ENCODE measurements around the gene RRP15. TPM values are rescaled to one million over a fixed set of nuclear protein-coding genes. Genes with fewer than 3 reads are reported as not detected.

The RRP15 gene
- total RNA-seq, 1 experiment from 2014 or later = 83.1 TPM

- ChIA-PET CTCF (interaction anchor here (0.8 to 1.8 kb wide), 2 partner anchors 8 to 12 kb away, joined by 4 read pairs; no protein-coding TSS in a partner anchor), POLR2A (no interaction called here)
- Mint-ChIP-seq H3K4me3 (ENCODE audit: unreplicated experiment) (no peak overlapping the region), H3K9me3 (ENCODE audit: unreplicated experiment) (no peaks in the 10 kb centered on the region), H3K27ac (ENCODE audit: low read depth, unreplicated experiment) (no peak overlapping the region), H3K36me3 (ENCODE audit: insufficient read depth, unreplicated experiment) (peaks cover 14% of the 10 kb centered on the region), H3K27me3 (ENCODE audit: insufficient read depth, unreplicated experiment) (no peaks in the 10 kb centered on the region), H3K4me1 (ENCODE audit: insufficient read depth, unreplicated experiment) (peaks cover 39% of the 10 kb centered on the region)
- intact Hi-C loops (cut with micrococcal nuclease) = no loop called here
- no TSS peak for BruUV-seq (replicated peaks)
- DNase-seq (ENCODE audit: unreplicated experiment) = no peak
- TF ChIP-seq CTCF (IDR thresholded peaks at IDR 0.05; ENCODE audit: unreplicated experiment) = no peak
These were observed 7.4 kb downstream of the RRP15 start for GRCh38 chr1:218292515-218292914.

GRCh38 chr1:218294546-218294945 lies 9.5 kb downstream of the RRP15 start:
- ChIA-PET POLR2A (interaction anchor here (1.1 to 3.4 kb wide), 2 partner anchors 9 to 880 kb away, joined by 3 to 43 read pairs; partner anchors contain the start of gene RRP15), CTCF (interaction anchor here (0.5 to 3.7 kb wide), 14 partner anchors 9 to 1620 kb away, joined by 3 to 21 read pairs (median 4); partner anchors contain the start of gene RRP15)
- intact Hi-C loops (cut with micrococcal nuclease) = no loop called here
- Mint-ChIP-seq H3K9me3 (ENCODE audit: unreplicated experiment) (no peaks in the 10 kb centered on the region), H3K36me3 (ENCODE audit: insufficient read depth, unreplicated experiment) (peaks cover 14% of the 10 kb centered on the region), H3K4me3 (ENCODE audit: unreplicated experiment) (no peak overlapping the region), H3K27ac (ENCODE audit: low read depth, unreplicated experiment) (no peak overlapping the region), H3K27me3 (ENCODE audit: insufficient read depth, unreplicated experiment) (no peaks in the 10 kb centered on the region), H3K4me1 (ENCODE audit: insufficient read depth, unreplicated experiment) (peaks cover 48% of the 10 kb centered on the region)
- peak; percentile 62 for DNase-seq (ENCODE audit: unreplicated experiment)
- TF ChIP-seq CTCF (IDR thresholded peaks at IDR 0.05; ENCODE audit: unreplicated experiment) = no peak
- BruUV-seq (replicated peaks) = no TSS peak

GRCh38 chr1:218296162-218296561 lies 11.1 kb downstream of the RRP15 start:
- POLR2A ChIA-PET = interaction anchor here (0.7 to 3.4 kb wide), 2 partner anchors 11 to 1029 kb away, joined by 3 to 43 read pairs; partner anchors contain the start of gene RRP15
- Mint-ChIP-seq H3K4me3 (ENCODE audit: unreplicated experiment) (no peak overlapping the region), H3K4me1 (ENCODE audit: insufficient read depth, unreplicated experiment) (peaks cover 48% of the 10 kb centered on the region), H3K27me3 (ENCODE audit: insufficient read depth, unreplicated experiment) (no peaks in the 10 kb centered on the region), H3K27ac (ENCODE audit: low read depth, unreplicated experiment) (peak overlapping the region; percentile 76), H3K9me3 (ENCODE audit: unreplicated experiment) (no peaks in the 10 kb centered on the region), H3K36me3 (ENCODE audit: insufficient read depth, unreplicated experiment) (peaks cover 14% of the 10 kb centered on the region)
- TF ChIP-seq CTCF (IDR thresholded peaks at IDR 0.05; ENCODE audit: unreplicated experiment) = no peak
- CTCF ChIA-PET = interaction anchor here (0.6 to 3.7 kb wide), 15 partner anchors 8 to 1289 kb away, joined by 3 to 21 read pairs (median 4); partner anchors contain the start of gene RRP15
- DNase-seq (ENCODE audit: unreplicated experiment) = peak; percentile 34
- intact Hi-C loops (cut with micrococcal nuclease) = no loop called here
- BruUV-seq (replicated peaks) = no TSS peak

GRCh38 chr1:218297461-218297860 lies 12.4 kb downstream of the RRP15 start:
- ChIA-PET POLR2A (interaction anchor here (2.6 kb wide), 1 partner anchor 12 kb away, joined by 22 read pairs; the partner anchor contains the start of gene RRP15), CTCF (interaction anchor here (0.7 to 3.7 kb wide), 7 partner anchors 10 to 1089 kb away, joined by 3 to 21 read pairs (median 5); partner anchors contain the start of gene RRP15)
- H3K4me3 Mint-ChIP-seq (ENCODE audit: unreplicated experiment) = no peak overlapping the region
- BruUV-seq (replicated peaks) = no TSS peak
- no peaks in the 10 kb centered on the region for H3K9me3 Mint-ChIP-seq (ENCODE audit: unreplicated experiment)
- DNase-seq (ENCODE audit: unreplicated experiment) = no peak
- peaks cover 48% of the 10 kb centered on the region for H3K4me1 Mint-ChIP-seq (ENCODE audit: insufficient read depth, unreplicated experiment)
- no peaks in the 10 kb centered on the region for H3K27me3 Mint-ChIP-seq (ENCODE audit: insufficient read depth, unreplicated experiment)
- intact Hi-C loops (cut with micrococcal nuclease) = no loop called here
- peaks cover 15% of the 10 kb centered on the region for H3K36me3 Mint-ChIP-seq (ENCODE audit: insufficient read depth, unreplicated experiment)
- H3K27ac Mint-ChIP-seq (ENCODE audit: low read depth, unreplicated experiment) = no peak overlapping the region
- TF ChIP-seq CTCF (IDR thresholded peaks at IDR 0.05; ENCODE audit: unreplicated experiment) = no peak
